Mucosa of descending colon (tissue), 3 donors: ENCODE results near the gene PRKCE. TPM values are rescaled to one million over a fixed set of nuclear protein-coding genes. Genes with fewer than 3 reads are reported as not detected.
A peak's percentile ranks its signal among the peaks of the same experiment; 100 is the strongest.

Experiments used
- ATAC-seq: fragments of 200-7000 bp; cut with Tn5 transposase; one replicate; pipeline ENCODE4 v1.9.1; 2020; ENCODE audit warnings: mild to moderate bottlenecking, moderate library complexity
- DNase-seq, 3 donors: peaks; one replicate each; pipeline ENCODE4 v3.0.0-alpha.2; 2020
- H3K36me3 ChIP-seq: fragments of 200-600 bp; one replicate; pipeline ENCODE4 v1.8.0; 2021; ENCODE audit warnings: low read depth, mild to moderate bottlenecking
- H3K4me1 ChIP-seq: fragments of 200-600 bp; one replicate; pipeline ENCODE4 v1.8.0; 2021; ENCODE audit warnings: low read depth, mild to moderate bottlenecking
- H3K4me3 ChIP-seq: fragments of 200-600 bp; one replicate; pipeline ENCODE4 v1.8.0; 2021; ENCODE audit warnings: mild to moderate bottlenecking
- H3K9me3 ChIP-seq: fragments of 200-600 bp; one replicate; pipeline ENCODE4 v1.8.0; 2021; ENCODE audit warnings: mild to moderate bottlenecking
- intact Hi-C, 2 donors: fragments of 100-400 bp; cut with DNase I in 1 of 2; cut with micrococcal nuclease in 1 of 2; formaldehyde crosslinking; loops; one replicate each; pipeline versions ENCODE4 v1.11.0 to v1.11.1; 2022; cut with DNase I, micrococcal nuclease
- total RNA-seq, 3 donors: library from RNA; stranded (reverse); fragmentation: NEBNext Ultra II Directional in 2 of 3; extraction: Animal tissue kit (Norgen Biotek cat#: 25700) in 2 of 3; gene quantifications; one replicate each; pipeline versions ENCODE4 v1.2.1 to v1.2.4, GENCODE V29; 2021 to 2023
- TF ChIP-seq, protein P1 (sequence below): fragments of 200-600 bp; IDR thresholded peaks from one replicate; pipeline ENCODE4 v1.8.0; 2022; ENCODE audit warnings: antibody characterized with exemption, mild to moderate bottlenecking
- donor health status: DM: no; HTN: no; CAD: no; lungs with moderate emphysema.
- donor health status: DM: no; HTN: no; CAD: no.
- donor health status: DM: no; HTN: yes; CAD: no.

The PRKCE gene
- total RNA-seq, 3 donors from 2014 or later = 24.5 to 52.0 (median 32.7) TPM

- Histone ChIP-seq H3K36me3 (no peaks in the 10 kb centered on the region), H3K4me3 (no peak overlapping the region), H3K9me3 (no peaks in the 10 kb centered on the region), H3K4me1 (no peaks in the 10 kb centered on the region)
- no peak for DNase-seq
- ATAC-seq = no peak
- intact Hi-C loops = no loop called here
- TF ChIP-seq, protein P1, sequence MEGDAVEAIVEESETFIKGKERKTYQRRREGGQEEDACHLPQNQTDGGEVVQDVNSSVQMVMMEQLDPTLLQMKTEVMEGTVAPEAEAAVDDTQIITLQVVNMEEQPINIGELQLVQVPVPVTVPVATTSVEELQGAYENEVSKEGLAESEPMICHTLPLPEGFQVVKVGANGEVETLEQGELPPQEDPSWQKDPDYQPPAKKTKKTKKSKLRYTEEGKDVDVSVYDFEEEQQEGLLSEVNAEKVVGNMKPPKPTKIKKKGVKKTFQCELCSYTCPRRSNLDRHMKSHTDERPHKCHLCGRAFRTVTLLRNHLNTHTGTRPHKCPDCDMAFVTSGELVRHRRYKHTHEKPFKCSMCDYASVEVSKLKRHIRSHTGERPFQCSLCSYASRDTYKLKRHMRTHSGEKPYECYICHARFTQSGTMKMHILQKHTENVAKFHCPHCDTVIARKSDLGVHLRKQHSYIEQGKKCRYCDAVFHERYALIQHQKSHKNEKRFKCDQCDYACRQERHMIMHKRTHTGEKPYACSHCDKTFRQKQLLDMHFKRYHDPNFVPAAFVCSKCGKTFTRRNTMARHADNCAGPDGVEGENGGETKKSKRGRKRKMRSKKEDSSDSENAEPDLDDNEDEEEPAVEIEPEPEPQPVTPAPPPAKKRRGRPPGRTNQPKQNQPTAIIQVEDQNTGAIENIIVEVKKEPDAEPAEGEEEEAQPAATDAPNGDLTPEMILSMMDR = no peak
Observed at GRCh38 chr2:46006473-46007025, 355.1 kb downstream of the PRKCE start.

- no peaks in the 10 kb centered on the region for H3K36me3 ChIP-seq
- no peak for ATAC-seq
- H3K4me3 ChIP-seq = no peak overlapping the region
- no peak for DNase-seq
- no peaks in the 10 kb centered on the region for H3K4me1 ChIP-seq
- intact Hi-C loops = no loop called here
- H3K9me3 ChIP-seq = no peaks in the 10 kb centered on the region
- TF ChIP-seq, protein P1 = no peak
Observed at GRCh38 chr2:46007412-46007811, 355.9 kb downstream of the PRKCE start.

DNA sequence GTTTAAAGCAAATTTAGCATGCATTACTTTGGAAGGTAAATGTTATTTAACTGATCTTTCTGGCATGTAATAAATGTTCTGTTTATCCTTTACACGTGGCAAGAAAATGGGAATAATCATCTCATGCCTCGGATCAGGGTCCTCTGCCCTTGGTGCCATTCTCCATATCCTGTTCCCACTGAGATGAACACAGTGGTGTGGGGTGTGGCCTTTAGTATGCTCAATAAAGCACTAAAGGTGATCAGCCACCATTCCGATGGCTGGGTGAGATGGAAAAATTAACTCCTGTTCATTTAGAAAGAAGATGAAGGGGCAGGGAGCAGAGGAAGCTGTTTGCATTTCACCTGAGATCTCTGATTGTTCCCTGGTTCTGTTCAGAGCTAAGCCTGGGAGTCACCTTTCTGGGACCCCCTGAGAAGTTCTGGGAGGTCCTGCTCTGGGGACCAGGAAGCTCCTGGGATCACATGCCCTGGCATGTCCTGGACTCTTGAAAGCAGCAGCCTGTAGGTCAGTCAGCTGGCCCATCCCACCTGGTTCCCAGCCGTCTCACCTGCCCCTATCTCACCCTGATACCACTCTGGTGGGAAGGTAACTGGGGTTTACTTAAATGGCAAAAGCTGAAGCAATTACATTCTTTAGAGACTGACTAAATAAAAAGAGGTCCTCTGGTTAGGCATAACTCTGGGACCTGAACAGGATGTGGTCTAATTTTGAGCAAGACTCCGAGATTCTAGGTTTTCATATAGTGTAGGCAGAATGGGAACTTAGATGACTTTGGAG, 356.8 kb downstream of the PRKCE start:
- DNase-seq (peak in 1 of 3 donors; percentile 72), ATAC-seq (peak; percentile 86)
- Histone ChIP-seq H3K36me3 (no peaks in the 10 kb centered on the region), H3K4me3 (no peak overlapping the region), H3K4me1 (no peaks in the 10 kb centered on the region), H3K9me3 (no peaks in the 10 kb centered on the region)
- TF ChIP-seq, protein P1 = no peak
- intact Hi-C loops = no loop called here

DNA sequence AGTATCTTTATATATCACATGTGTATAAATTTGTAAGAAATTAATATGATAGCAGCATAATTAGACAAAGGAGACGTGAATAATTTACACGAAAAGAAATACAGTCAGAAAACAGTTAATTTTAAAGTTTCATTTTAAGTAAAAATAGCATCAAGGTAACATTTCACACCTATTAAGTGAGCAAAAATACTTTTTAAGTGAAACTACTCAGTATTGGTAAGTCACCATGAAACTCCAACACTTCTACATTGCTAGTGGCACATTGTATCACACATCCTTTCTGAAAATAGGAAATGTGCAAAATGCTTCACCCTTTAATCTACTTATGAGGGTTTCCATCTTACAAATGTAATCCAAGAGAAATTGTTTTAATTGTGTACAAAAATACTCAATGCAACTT, 357.8 kb downstream of the PRKCE start:
- intact Hi-C loops = no loop called here
- H3K36me3 ChIP-seq = no peaks in the 10 kb centered on the region
- TF ChIP-seq, protein P1 = no peak

DNA sequence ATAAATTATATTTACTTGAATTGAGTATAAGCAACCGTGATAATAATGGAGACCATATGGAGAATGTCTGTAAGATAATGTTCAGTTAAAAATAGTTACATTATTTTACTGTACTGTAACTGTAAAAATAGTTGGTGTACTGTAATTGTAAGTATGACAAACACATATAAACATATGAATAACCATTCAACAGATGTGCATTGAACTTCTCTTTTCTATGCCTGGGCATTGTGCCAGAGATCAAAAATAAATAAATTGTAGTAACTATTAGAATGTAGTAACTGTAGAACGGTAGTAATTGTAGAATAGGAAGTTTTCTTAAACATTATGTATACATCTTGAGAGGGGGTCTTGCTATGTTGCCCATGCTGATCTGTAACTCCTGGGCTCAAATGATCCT, 358.3 kb downstream of the PRKCE start:
- H3K4me3 ChIP-seq = no peak overlapping the region
- H3K36me3 ChIP-seq = no peaks in the 10 kb centered on the region
- no peak for ATAC-seq
- intact Hi-C loops = loop anchor here in 1 of 2 donors (10.0 kb wide), 1 partner anchor 355 kb away; no protein-coding TSS in a partner anchor
- no peaks in the 10 kb centered on the region for H3K9me3 ChIP-seq
- no peaks in the 10 kb centered on the region for H3K4me1 ChIP-seq
- no peak for DNase-seq
- TF ChIP-seq, protein P1 = no peak

More for the DNA sequence above, 357.8 kb downstream of the PRKCE start:
- no peak for DNase-seq
- no peaks in the 10 kb centered on the region for H3K9me3 ChIP-seq
- no peaks in the 10 kb centered on the region for H3K4me1 ChIP-seq
- ATAC-seq = no peak
- H3K4me3 ChIP-seq = no peak overlapping the region
